HG03521 (cell line): ENCODE data around the gene VPS45.
"Not testable (repeated sequence)": the region's sequence is repeated elsewhere in the genome, so short reads cannot be mapped to it uniquely, and the experiment has no call there.

Source experiments
- ATAC-seq: cut with Tn5 transposase; IDR thresholded peaks from one replicate; pipeline ENCODE4 v1.9.1; 2021; ENCODE audit warnings: mild to moderate bottlenecking, moderate library complexity; ENCODE audit not compliant: unreplicated experiment

Gene VPS45, protein sequence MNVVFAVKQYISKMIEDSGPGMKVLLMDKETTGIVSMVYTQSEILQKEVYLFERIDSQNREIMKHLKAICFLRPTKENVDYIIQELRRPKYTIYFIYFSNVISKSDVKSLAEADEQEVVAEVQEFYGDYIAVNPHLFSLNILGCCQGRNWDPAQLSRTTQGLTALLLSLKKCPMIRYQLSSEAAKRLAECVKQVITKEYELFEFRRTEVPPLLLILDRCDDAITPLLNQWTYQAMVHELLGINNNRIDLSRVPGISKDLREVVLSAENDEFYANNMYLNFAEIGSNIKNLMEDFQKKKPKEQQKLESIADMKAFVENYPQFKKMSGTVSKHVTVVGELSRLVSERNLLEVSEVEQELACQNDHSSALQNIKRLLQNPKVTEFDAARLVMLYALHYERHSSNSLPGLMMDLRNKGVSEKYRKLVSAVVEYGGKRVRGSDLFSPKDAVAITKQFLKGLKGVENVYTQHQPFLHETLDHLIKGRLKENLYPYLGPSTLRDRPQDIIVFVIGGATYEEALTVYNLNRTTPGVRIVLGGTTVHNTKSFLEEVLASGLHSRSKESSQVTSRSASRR

GRCh38 chr1:150067184-150068108 lies at the start of gene VPS45:
Gene VPS45, plus strand, starts transcription at chr1:150067776. Its CDS starts 82 bp downstream, at chr1:150067858.
- ATAC-seq, result peak; percentile 87

DNA sequence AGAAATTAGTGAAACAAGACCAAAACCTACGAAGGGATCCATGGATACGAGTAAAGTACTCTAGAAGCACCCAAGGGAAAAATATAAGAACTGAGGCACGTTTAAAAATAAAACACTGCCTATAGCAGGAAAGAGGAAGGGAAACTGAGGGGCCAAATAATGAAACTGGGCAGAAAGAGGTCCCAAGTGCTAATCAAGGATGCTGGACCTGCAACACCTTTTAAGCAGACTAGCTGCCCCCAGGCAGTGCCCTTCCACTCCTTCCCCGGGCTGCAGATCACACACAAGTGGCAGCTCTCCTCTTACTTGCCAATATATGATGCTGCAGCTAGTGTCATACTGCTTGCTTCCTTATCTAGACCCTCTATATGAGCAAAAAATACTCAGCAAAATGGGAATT lies 49.4 kb upstream of the VPS45 start:
- ATAC-seq, result no peak

DNA sequence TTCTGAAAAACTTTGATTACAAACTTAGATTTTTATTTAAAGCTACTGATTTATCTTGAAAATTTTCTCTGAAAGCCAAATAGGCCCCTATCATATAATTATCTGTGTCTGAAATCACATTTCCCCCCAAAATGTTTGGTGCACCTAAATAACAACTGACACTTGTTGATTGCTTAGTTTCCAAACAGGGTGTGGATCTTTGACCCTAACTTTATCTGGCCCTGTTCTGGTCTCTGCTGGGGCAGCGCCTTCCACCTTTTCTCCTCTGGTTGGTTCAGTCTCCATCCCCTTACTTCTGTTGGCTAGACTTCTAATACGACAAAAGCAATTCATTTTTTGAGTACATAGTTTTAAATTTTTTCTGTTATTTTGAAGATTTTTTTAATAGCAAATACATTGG lies 46.9 kb upstream of the VPS45 start:
- ATAC-seq, result no peak

GRCh38 chr1:150021191-150021694 lies 46.3 kb upstream of the VPS45 start:
- ATAC-seq, result no peak

DNA sequence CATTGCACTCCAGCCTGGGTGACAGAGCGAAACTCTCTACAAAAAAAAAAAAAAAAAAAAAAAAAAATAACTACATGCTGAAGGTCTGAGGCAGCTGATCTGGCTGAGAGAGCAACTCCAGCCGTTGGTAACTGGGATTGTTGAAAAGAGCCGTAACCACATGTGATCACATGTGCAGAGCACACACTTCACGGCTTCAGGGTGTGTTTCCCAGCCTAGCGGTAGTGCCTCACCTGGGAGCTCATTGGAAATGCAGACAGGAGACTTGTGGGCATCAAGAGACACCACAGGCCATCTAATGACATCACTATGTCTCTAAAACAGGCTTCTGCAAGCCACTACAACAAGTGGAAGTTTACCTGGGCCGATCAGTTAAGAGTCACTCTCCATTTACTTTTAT lies 45.2 kb upstream of the VPS45 start:
- no peak for ATAC-seq

DNA sequence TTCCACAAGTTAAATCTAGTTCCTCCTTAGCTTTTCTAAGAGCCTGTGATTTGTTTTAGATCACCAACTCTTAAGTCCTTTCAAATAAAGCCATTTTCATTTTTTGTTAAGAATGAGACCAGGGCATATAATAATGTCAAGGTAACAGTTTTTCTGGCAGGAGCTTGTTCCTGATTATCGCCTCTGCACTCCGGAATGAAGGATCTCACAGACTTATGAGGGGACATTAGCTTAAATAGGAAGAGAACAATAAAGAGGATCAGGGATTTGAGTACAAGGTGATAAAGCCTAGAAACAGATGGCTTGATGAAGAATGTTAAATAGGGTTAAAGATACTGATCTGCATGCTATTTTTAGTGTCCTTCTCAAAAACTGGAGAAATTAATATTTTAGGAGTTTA lies 43.4 kb upstream of the VPS45 start:
- no peak for ATAC-seq

- no peak for ATAC-seq
Measured at GRCh38 chr1:150028322-150028721, 39.3 kb upstream of the VPS45 start.

DNA sequence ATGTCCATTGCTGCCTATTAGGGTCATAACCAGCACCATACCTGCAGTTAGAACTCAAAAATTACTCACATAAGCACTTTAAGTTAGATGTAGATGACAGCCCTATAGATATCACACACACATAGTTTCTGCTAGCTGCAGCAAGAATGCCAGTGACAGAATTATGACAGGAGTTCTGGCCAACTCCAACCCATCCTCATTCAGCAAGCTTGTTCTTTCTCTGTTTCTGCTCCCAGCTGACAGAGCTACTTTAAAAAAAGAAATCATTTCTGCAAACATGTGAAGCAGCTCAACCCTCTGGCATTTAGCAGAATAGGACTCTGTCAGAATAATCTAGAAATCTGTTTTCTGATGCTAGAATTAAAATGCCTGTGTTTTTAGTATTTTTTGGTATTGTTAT lies 33.2 kb upstream of the VPS45 start:
- no peak for ATAC-seq

DNA sequence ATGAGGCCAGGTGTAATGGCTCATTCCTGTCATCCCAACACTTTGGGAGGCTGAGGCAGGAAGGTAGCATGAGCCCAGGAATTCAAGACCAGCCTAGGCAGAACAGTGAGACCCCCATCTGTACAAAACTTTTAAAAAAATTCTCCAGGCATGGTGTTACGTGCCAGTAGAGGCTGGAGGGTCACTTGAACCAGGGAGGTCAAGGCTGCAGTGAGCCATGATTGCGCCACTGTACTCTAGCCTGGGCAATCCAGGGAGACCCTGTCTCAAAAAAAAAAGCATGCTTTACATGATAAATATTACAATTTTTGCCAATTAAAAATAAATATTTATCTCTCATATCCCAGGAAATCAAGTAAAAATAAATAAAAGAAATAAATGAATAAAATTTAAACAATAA lies 17.6 kb upstream of the VPS45 start:
- no peak for ATAC-seq

GRCh38 chr1:150051089-150051373 lies 16.5 kb upstream of the VPS45 start:
- no peak for ATAC-seq

GRCh38 chr1:150051905-150052412 lies 15.6 kb upstream of the VPS45 start:
- not testable (repeated sequence) for ATAC-seq

DNA sequence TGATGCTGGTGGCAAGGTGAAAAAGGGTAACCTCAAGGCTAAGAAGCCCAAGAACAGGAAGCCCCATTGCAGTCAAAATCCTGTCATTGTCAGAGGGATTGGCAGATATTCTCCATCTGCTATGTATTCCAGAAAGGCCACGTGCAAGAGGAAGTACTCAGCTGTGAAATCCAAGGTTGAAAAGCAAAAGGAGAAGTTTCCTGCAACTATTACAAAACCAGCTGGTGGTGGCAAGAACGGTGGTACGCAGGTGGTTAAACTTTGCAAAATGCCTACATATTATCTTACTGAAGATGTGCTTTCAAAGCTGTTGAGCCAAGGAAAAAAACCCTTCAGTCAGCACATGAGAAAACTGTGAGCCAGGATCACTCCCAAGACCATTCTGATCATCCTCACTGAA lies 13.7 kb upstream of the VPS45 start:
- no peak for ATAC-seq

- ATAC-seq, result not testable (repeated sequence)
Measured at GRCh38 chr1:150055507-150055906, 12.1 kb upstream of the VPS45 start.

DNA sequence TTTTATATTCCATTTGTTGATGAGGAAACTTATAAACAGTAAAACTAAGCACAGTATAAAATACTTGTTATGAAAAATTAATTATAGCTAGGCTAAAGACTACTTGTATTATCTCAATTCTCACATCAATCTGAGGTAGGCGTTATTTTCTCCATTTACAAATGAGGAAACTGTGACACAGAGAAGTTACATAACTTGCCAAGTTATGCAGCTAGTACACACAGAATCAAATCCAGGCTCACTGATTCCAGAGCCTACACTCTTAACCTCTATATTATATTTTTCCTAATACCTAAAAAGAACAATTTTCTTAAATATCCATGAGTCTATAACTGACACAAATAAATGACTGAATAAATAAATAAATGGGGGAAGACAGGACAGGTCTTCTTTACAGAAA lies 11.2 kb upstream of the VPS45 start:
- ATAC-seq, result no peak

DNA sequence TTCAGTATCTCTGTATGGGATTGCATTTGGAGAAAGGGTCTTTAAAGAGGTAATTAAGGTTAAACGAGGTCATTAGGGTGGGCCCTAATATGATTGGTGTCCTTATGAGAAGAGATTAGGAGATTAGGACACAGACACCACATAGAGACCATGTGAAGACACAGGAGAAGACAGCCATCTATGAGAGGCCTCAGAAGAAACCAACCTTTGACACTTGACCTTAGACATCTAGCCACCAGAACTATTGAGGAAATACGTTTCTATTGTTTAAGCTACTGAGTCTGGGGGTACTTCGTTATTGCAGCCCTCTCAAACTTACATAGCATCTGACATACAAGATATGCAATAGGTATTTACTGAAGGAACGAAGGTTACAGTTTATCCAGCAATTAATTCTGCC lies 7.3 kb upstream of the VPS45 start:
- ATAC-seq, result no peak

DNA sequence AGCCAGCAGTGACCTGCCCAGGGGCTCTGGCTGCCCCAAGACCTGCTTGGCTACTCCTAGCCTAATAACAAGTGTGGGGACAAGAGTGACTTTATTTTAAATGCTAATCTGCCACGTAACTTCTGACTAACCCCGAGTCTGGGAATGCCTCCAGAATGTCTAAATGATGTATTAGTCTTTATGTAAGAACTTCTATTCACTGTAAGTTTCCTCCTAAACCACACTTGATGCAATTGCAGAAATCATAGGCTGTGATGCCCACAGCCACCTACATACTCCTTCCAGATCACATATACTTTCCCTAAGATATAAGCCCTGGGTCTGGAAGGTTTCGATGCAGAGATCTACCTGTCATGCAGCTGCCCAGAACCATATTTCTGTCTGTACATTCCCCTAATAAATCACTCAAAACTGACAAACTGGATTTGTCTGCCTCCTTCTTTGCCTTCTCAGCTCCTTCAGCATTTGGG lies 5.9 kb upstream of the VPS45 start:
- ATAC-seq, result no peak

DNA sequence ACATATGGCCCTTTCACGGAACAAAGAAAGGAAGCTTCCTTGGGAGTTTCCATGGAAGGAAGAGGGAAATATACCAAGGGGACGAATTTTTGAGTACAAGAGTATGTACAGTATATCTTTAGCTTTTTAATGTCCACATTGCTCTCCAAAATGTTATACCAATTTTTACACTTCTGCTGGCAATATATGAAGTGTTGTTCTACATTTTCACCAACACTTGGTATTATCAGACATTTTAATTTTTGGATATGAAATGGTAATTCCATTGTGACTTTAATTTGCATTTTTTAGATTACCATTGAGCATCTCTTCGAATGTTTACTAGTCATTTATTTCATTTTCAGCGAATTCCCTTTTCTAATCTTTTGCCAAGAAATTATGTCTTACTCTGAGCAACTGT lies 5.5 kb upstream of the VPS45 start:
- ATAC-seq, result no peak

DNA sequence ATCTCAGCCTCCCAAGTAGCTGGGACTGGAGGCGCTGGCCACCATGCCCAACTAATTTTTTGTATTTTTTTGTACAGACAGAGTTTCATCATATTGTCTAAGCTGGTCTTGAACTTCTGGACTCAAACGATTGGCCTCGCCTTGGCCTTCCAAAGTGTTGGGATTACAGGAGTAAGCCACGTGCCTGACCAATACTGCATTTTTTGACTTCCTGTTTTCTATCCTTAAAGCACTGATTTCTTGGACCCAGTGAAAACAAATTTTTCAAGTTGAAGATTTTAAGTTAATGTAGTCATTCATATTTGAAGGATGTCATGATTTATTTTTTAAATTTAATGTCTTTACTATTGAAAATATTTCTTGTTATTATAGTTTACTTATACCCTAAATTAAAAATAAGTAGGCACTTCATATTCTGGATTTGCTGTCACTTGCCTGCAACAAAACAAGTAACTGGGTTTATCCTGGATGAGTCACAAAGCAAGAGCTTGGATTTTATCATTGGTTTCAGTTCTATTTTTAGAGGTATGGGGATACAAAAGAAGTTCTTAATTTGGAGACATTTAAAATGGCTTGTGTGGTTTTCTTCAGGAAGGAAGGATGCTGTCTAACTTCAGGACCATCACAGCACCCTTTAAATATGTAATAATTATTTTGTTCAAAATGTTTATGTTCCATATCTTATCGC lies 2.2 kb upstream of the VPS45 start:
- no peak for ATAC-seq

DNA sequence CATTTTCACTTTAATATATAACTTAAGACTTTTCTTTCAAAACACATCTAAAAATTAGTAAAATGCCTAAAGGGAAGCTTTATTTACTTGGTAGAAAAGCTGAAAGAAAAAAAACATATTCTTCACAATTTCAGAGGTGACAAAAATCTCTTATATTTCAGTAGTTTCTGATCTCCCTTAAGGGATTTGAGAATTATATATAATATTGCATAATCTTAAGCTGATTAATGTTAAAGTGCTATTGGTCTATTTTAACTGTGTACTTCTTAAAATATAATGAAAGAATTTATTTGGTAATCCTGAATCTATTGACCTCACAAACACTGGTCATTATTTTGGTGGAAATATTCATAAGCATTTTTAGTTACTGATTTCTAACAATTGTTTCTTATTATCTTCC lies 1.2 kb upstream of the VPS45 start:
- no peak for ATAC-seq

DNA sequence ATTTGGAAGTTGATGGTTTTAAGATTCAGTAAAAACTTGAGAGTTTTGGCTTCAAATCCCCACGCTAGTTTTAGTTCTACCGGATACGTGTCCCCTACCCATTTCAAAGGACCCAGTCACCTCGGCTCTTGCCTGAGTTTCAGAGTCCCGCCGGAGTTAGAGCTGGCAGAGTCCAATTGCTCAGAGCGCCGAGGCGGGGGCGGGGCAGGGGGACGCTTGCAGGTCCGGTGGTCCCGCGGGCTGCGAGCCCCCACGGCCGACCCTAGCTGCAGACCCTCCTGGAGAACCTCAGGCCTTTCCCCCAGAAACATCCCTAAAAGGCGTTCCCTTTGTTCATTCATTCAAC lies 765 bp upstream of the VPS45 start:
- ATAC-seq, result peak; percentile 15

DNA sequence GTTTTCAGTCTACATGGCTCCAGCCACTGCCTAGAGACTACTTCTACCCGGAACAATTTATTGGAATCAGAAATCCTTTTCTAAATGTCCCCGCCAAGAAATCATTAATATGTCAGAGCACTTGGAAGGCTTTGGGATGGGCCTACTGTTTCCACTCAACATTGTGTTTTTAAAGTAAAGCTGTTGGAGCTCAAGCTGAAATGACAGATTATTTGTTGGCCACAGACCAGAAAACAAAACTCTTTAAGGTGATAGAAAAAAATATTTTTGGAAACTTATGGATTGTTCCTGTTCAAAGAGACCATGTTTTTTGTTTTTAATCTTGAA lies 496 bp downstream of the VPS45 start:
- no peak for ATAC-seq
